MM.1S (cell line): ENCODE measurements around the gene XPO4.
"Not testable (repeated sequence)": the region's sequence is repeated elsewhere in the genome, so short reads cannot be mapped to it uniquely, and the experiment has no call there.

Source experiments
- DNase-seq: peaks from one replicate; pipeline ENCODE4 v3.0.0-alpha.2; 2015
- H2AFZ ChIP-seq: fragments of 300-600 bp; sonication (generic); 2 replicates; pipeline ENCODE4 v1.6.0; 2016; ENCODE audit warnings: antibody characterized with exemption, low read length
- H3F3A ChIP-seq: fragments of 300-600 bp; sonication (generic); 2 replicates; pipeline ENCODE4 v1.6.1; 2016; ENCODE audit warnings: mild to moderate bottlenecking, antibody characterized with exemption, low read length, moderate library complexity, mixed read lengths; ENCODE audit not compliant: insufficient read depth
- H3K27ac ChIP-seq: fragments of 300-600 bp; sonication (generic); 2 replicates; pipeline ENCODE4 v1.5.1; 2016; ENCODE audit warnings: mild to moderate bottlenecking, low read length
- H3K27me3 ChIP-seq: fragments of 300-600 bp; sonication (generic); replicated peaks from 2 replicates; pipeline ENCODE4 v1.6.0; 2016; ENCODE audit warnings: low read length; ENCODE audit not compliant: insufficient read depth
- H3K36me3 ChIP-seq: fragments of 300-600 bp; sonication (generic); replicated peaks from 2 replicates; pipeline ENCODE4 v1.6.1; 2016; ENCODE audit warnings: mild to moderate bottlenecking, low read length, mixed read lengths; ENCODE audit not compliant: insufficient read depth
- H3K4me1 ChIP-seq: fragments of 300-600 bp; sonication (generic); 2 replicates; pipeline ENCODE4 v1.6.1; 2016; ENCODE audit warnings: low read length, mixed read lengths
- H3K4me2 ChIP-seq: fragments of 300-600 bp; sonication (generic); 2 replicates; pipeline ENCODE4 v1.6.0; 2016; ENCODE audit warnings: low read depth, low read length
- H3K4me3 ChIP-seq: fragments of 300-600 bp; sonication (generic); 2 replicates; pipeline ENCODE4 v1.5.1; 2016; ENCODE audit warnings: low read length, mixed read lengths
- H3K79me2 ChIP-seq: fragments of 300-600 bp; sonication (generic); 2 replicates; pipeline ENCODE4 v1.6.1; 2016; ENCODE audit warnings: mixed run types, low read length, mixed read lengths
- H3K9ac ChIP-seq: fragments of 300-600 bp; sonication (generic); 2 replicates; pipeline ENCODE4 v1.6.1; 2016; ENCODE audit warnings: low read length, mixed read lengths
- H3K9me2 ChIP-seq: fragments of 300-600 bp; sonication (generic); replicated peaks from 2 replicates; pipeline ENCODE4 v1.6.1; 2016; ENCODE audit warnings: mild to moderate bottlenecking, low read length, mixed read lengths; ENCODE audit not compliant: insufficient read depth
- H3K9me3 ChIP-seq: fragments of 300-600 bp; sonication (generic); replicated peaks from 2 replicates; pipeline ENCODE4 v1.6.1; 2016; ENCODE audit warnings: mild to moderate bottlenecking, low read length, mixed read lengths; ENCODE audit not compliant: insufficient read depth
- H4K20me1 ChIP-seq: fragments of 300-600 bp; sonication (generic); 2 replicates; pipeline ENCODE4 v1.6.1; 2016; ENCODE audit warnings: mild to moderate bottlenecking, low read length, moderate library complexity, mixed read lengths; ENCODE audit not compliant: insufficient read depth
- EZH2 ChIP-seq: fragments of 300-600 bp; sonication (generic); optimal IDR thresholded peaks from 2 replicates; pipeline ENCODE3; 2017; ENCODE audit warnings: low read depth, mild to moderate bottlenecking, antibody characterized with exemption, low read length, mixed read lengths
- EZH2phosphoT487 ChIP-seq: fragments of 300-600 bp; sonication (generic); IDR thresholded peaks from 2 replicates; pipeline ENCODE4 v1.6.1; 2018; ENCODE audit warnings: antibody characterized with exemption, low read length
- TF ChIP-seq, protein P1 (sequence below): fragments of 300-600 bp; sonication (generic); IDR thresholded peaks from 2 replicates; pipeline ENCODE4 v1.5.1; 2016; ENCODE audit warnings: antibody characterized with exemption, low read length, mixed read lengths

Gene XPO4

DNA sequence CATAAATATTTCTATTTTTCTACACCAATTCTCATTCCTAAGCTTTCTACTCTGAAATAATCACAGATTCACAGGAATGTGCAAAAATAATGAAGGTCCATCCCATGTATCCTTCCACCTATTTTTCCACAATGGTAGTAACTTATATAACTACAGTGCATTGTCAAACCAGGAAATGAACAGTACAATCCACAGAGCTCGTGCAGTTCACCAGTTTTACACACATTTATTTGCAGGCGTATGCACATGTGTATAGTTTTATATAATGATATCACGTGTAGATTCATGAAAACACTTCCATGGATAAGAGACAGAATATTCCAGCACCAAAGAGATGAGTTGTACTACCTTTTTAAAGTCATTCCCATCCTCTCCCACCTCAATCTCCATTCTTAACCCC, 141.7 kb downstream of the XPO4 start:
- Histone ChIP-seq H3K79me2 (no peaks in the 10 kb centered on the region), H3K9me2 (no peaks in the 10 kb centered on the region), H3K27ac (no peak overlapping the region), H4K20me1 (no peaks in the 10 kb centered on the region), H3K27me3 (no peaks in the 10 kb centered on the region), H3K36me3 (no peaks in the 10 kb centered on the region), H3K4me2 (no peak overlapping the region), H3K9me3 (no peaks in the 10 kb centered on the region), H3F3A (no peaks in the 10 kb centered on the region), H3K4me3 (no peak overlapping the region), H3K9ac (no peak overlapping the region), H3K4me1 (no peaks in the 10 kb centered on the region), H2AFZ (no peak overlapping the region)
- DNase-seq = no peak
- TF ChIP-seq, protein P1, sequence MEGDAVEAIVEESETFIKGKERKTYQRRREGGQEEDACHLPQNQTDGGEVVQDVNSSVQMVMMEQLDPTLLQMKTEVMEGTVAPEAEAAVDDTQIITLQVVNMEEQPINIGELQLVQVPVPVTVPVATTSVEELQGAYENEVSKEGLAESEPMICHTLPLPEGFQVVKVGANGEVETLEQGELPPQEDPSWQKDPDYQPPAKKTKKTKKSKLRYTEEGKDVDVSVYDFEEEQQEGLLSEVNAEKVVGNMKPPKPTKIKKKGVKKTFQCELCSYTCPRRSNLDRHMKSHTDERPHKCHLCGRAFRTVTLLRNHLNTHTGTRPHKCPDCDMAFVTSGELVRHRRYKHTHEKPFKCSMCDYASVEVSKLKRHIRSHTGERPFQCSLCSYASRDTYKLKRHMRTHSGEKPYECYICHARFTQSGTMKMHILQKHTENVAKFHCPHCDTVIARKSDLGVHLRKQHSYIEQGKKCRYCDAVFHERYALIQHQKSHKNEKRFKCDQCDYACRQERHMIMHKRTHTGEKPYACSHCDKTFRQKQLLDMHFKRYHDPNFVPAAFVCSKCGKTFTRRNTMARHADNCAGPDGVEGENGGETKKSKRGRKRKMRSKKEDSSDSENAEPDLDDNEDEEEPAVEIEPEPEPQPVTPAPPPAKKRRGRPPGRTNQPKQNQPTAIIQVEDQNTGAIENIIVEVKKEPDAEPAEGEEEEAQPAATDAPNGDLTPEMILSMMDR = no peak
- TF ChIP-seq EZH2phosphoT487 (no peak), EZH2 (no peak)

DNA sequence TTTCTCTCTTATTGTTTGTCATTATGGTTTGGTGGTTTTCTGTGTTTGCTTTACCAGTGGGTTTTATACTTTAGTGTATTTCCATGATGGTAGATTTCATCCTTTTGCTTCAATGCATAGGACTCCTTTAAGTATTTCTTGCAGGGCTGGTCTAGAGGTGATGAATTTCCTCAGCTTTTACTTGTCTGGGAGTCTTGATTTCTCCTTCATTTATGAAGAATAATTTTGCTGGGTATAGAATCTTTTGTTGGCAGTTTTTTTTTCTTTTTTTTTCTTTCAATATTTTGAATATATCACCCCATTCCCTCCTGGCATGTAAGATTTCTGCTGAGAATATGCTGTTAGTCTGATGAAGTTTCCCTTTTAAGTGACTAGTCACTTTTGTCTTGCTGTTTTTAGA, 148.5 kb downstream of the XPO4 start:
- no peak overlapping the region for H3K4me2 ChIP-seq

DNA sequence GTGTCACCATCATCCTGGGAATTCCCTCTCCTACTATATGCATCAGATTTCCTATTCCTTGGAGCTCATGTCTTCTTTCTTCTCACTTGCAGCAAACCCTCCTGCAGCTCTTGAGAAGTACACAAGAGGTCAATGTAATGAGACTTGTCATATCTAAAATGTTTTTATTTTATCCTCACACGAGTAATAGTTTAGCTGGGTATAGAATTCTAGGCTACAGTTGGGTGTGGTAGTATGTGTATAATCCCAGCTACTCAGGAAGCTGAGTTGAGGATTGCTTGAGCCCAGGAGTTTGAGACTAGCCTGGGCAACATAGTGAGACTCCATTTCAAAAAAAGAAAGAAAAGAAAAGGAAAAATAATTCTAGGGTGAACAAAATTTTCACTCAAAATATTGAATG, 153.2 kb downstream of the XPO4 start:
- no peak for TF ChIP-seq EZH2
- TF ChIP-seq, protein P1 = no peak
- no peak for TF ChIP-seq EZH2phosphoT487
- H3K27ac ChIP-seq = no peak overlapping the region
- H3K27me3 ChIP-seq = no peaks in the 10 kb centered on the region
- no peaks in the 10 kb centered on the region for H3K9me3 ChIP-seq
- H3K9me2 ChIP-seq = no peaks in the 10 kb centered on the region
- no peak overlapping the region for H3K4me3 ChIP-seq
- DNase-seq = no peak
- H3K79me2 ChIP-seq = no peaks in the 10 kb centered on the region
- H3K4me1 ChIP-seq = no peaks in the 10 kb centered on the region
- no peaks in the 10 kb centered on the region for H3F3A ChIP-seq
- no peak overlapping the region for H2AFZ ChIP-seq
- no peaks in the 10 kb centered on the region for H4K20me1 ChIP-seq
- H3K9ac ChIP-seq = no peak overlapping the region
- H3K36me3 ChIP-seq = no peaks in the 10 kb centered on the region
- H3K4me2 ChIP-seq = no peak overlapping the region

More for the DNA sequence above, 148.5 kb downstream of the XPO4 start:
- Histone ChIP-seq H3K4me1 (no peaks in the 10 kb centered on the region), H3K9me3 (no peaks in the 10 kb centered on the region), H3K9me2 (no peaks in the 10 kb centered on the region), H3K9ac (no peak overlapping the region), H4K20me1 (no peaks in the 10 kb centered on the region), H3K79me2 (no peaks in the 10 kb centered on the region), H3K27me3 (no peaks in the 10 kb centered on the region), H3K36me3 (no peaks in the 10 kb centered on the region), H3F3A (no peaks in the 10 kb centered on the region), H2AFZ (no peak overlapping the region), H3K4me3 (no peak overlapping the region), H3K27ac (no peak overlapping the region)
- TF ChIP-seq, protein P1 = no peak
- TF ChIP-seq EZH2 (no peak), EZH2phosphoT487 (no peak)
- DNase-seq = no peak

DNA sequence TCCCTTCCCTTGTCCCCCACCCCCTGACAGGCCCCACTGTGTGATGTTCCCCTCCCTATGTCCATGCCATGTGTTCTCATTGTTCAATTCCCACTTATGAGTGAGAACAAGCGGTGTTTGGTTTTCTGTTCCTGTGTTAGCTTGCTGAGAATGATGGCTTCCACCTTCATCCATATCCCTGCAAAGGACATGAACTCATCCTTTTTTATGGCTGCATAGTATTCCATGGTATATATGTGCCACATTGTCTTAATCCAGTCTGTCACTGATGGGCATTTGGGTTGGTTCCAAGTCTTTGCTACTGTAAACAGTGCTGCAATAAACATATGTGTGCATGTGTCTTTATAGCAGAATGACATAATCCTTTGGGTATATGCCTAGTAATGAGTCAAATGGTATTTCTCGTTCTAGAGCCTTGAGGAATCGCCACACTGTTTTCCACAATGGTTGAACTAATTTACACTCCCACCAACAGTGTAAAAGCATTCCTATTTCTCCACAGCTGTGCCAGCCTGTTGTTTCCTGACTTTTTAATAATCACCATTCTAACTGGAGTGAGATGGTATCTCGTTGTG, 158.6 kb downstream of the XPO4 start:
- not testable (repeated sequence) for DNase-seq, H3K9me2 ChIP-seq, H3K4me1 ChIP-seq, H3K4me2 ChIP-seq, H3K27me3 ChIP-seq, H3K9ac ChIP-seq, H3K9me3 ChIP-seq, H3F3A ChIP-seq, H3K4me3 ChIP-seq, H3K36me3 ChIP-seq, H4K20me1 ChIP-seq, H2AFZ ChIP-seq, H3K27ac ChIP-seq, H3K79me2 ChIP-seq
